Measurements from ENCODE around the gene GLRA3. TPM values are rescaled to one million over a fixed set of nuclear protein-coding genes. Genes with fewer than 3 reads are reported as not detected.

Gene GLRA3
- total RNA-seq, 3 donors from 2014 or later (not counting 1 experiment from before 2014, with no cell fraction given): not detected

DNA sequence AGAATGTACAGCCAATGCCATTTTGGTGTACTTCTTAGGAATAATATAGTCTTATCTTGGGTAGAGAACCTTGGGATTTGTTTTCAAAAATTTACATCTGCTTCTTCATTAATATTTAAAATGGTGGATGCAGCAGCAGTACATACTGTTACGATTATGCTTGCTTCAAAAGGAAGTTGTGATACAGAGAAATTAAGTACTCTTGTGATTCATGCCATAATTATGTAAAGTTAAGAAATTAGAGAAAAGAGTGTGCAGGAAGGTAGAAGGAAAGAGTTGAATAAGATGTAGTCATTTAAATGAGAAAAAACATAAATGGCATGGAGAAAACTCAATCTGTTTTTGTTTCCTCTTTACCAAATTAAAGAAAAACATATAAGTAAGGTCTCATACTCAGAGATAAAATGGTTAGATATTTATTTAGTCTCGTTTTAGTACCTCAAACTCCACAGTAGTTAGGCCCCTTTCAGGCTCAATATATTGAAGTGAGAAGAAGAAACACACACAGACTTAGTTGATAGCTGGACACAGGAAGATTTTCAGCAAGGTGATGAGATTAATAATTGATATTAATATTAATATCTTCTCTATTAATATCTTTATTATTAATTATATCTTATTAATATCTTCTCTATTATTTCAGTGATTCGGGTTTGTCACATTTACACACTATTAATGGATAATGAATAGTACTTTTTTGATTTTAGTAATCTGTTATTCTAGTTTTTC lies 236.6 kb downstream of the GLRA3 start:
- no peak for TF ChIP-seq CTCF (IDR thresholded peaks at IDR 0.05)
- no peaks in the 10 kb centered on the region for H3K36me3 Mint-ChIP-seq
- peaks cover 2% of the 10 kb centered on the region for H3K4me1 ChIP-seq (ENCODE audit: control insufficient read depth, insufficient read depth, low read length)
- no peak for ATAC-seq
- H3K9me3 ChIP-seq (ENCODE audit: control insufficient read depth, insufficient read depth, low read length): no peaks in the 10 kb centered on the region
- H3K27me3 ChIP-seq (ENCODE audit: control insufficient read depth, insufficient read depth, low read length): no peaks in the 10 kb centered on the region
- no peaks in the 10 kb centered on the region for H3K9me3 Mint-ChIP-seq
- no peaks in the 10 kb centered on the region for H3K36me3 ChIP-seq (ENCODE audit: control insufficient read depth, insufficient read depth, low read length)
- 75% methylated on average over 1 of the region's 3 CpGs for WGBS (ENCODE audit: insufficient coverage)
- H3K27ac Mint-ChIP-seq: peak overlapping the region; percentile 84 to 86
- intact Hi-C loops (cut with micrococcal nuclease): no loop called here
- peak overlapping the region; percentile 86 for H3K4me3 Mint-ChIP-seq
- H3K4me3 ChIP-seq (ENCODE audit: low read length): no peak overlapping the region
- no peak for DNase-seq
- H3K27me3 Mint-ChIP-seq (ENCODE audit: low read depth in 2 of 2): no peaks in the 10 kb centered on the region
- H3K4me1 Mint-ChIP-seq: peaks cover 16 to 17% of the 10 kb centered on the region in 2 donors
- H3K27ac ChIP-seq (ENCODE audit: low read length): no peak overlapping the region

- peak in 1 of 2 donors; percentile 34 for DNase-seq
- H3K27me3 ChIP-seq (ENCODE audit: control insufficient read depth, insufficient read depth, low read length): no peaks in the 10 kb centered on the region
These were observed 237.6 kb downstream of the GLRA3 start for GRCh38 chr4:174591243-174592021.

GRCh38 chr4:174590336-174590735 lies 238.7 kb downstream of the GLRA3 start:
- no peak overlapping the region for H3K27ac Mint-ChIP-seq
- Histone ChIP-seq H3K27ac (ENCODE audit: low read length) (no peak overlapping the region), H3K9me3 (ENCODE audit: control insufficient read depth, insufficient read depth, low read length) (no peaks in the 10 kb centered on the region), H3K4me1 (ENCODE audit: control insufficient read depth, insufficient read depth, low read length) (peaks cover 2% of the 10 kb centered on the region), H3K4me3 (ENCODE audit: low read length) (no peak overlapping the region), H3K36me3 (ENCODE audit: control insufficient read depth, insufficient read depth, low read length) (no peaks in the 10 kb centered on the region), H3K27me3 (ENCODE audit: control insufficient read depth, insufficient read depth, low read length) (no peaks in the 10 kb centered on the region)
- ATAC-seq (no peak), DNase-seq (no peak)
- WGBS (ENCODE audit: insufficient coverage): 100% methylated on average over 1 of the region's 1 CpG
- no peaks in the 10 kb centered on the region for H3K27me3 Mint-ChIP-seq (ENCODE audit: low read depth in 2 of 2)
- peaks cover 16 to 17% of the 10 kb centered on the region in 2 donors for H3K4me1 Mint-ChIP-seq
- no peaks in the 10 kb centered on the region for H3K9me3 Mint-ChIP-seq
- intact Hi-C loops (cut with micrococcal nuclease): no loop called here
- H3K36me3 Mint-ChIP-seq: no peaks in the 10 kb centered on the region
- H3K4me3 Mint-ChIP-seq: no peak overlapping the region
- no peak for TF ChIP-seq CTCF (IDR thresholded peaks at IDR 0.05)

More at GRCh38 chr4:174591243-174592021, 237.6 kb downstream of the GLRA3 start:
- Mint-ChIP-seq H3K9me3 (no peaks in the 10 kb centered on the region), H3K36me3 (no peaks in the 10 kb centered on the region), H3K4me3 (peak overlapping the region; percentile 86), H3K27ac (peak overlapping the region; percentile 84 to 86), H3K4me1 (peaks cover 16 to 17% of the 10 kb centered on the region in 2 donors), H3K27me3 (ENCODE audit: low read depth in 2 of 2) (no peaks in the 10 kb centered on the region)
- peak; percentile 88 to 89 (median 89) for ATAC-seq
- Histone ChIP-seq H3K4me3 (ENCODE audit: low read length) (no peak overlapping the region), H3K4me1 (ENCODE audit: control insufficient read depth, insufficient read depth, low read length) (peaks cover 2% of the 10 kb centered on the region), H3K36me3 (ENCODE audit: control insufficient read depth, insufficient read depth, low read length) (no peaks in the 10 kb centered on the region), H3K9me3 (ENCODE audit: control insufficient read depth, insufficient read depth, low read length) (no peaks in the 10 kb centered on the region), H3K27ac (ENCODE audit: low read length) (peak overlapping the region; percentile 18)
- WGBS (ENCODE audit: insufficient coverage): 7% methylated on average over 2 of the region's 5 CpGs
- TF ChIP-seq CTCF (IDR thresholded peaks at IDR 0.05): no peak
- intact Hi-C loops (cut with micrococcal nuclease): no loop called here

Other genes starting within 250 kb of the GLRA3 start
- not detected for gene ADAM29, start 89.1 kb upstream of the GLRA3 start, total RNA-seq